GM12878 (cell line): ENCODE results near the gene JMJD4. TPM values are rescaled to one million over a fixed set of nuclear protein-coding genes. Genes with fewer than 3 reads are reported as not detected.

Source experiments
- ATAC-seq: fragments of 200-7000 bp; cut with Tn5 transposase; 3 replicates; pipeline ENCODE4 v1.9.1; 2020; ENCODE audit warnings: mild to moderate bottlenecking, moderate library complexity
- BruUV-seq: library from RNA; stranded (reverse); fragments of 400-500 nt; replicated peaks from 2 replicates; lab custom pipeline; 2021; lab: Mats Ljungman, UMichigan
- CTCF ChIA-PET: fragments of 300-600 bp; sonication (Branson Sonifier 250); formaldehyde crosslinking; extraction: SDS; loops from one replicate; lab custom pipeline; 2021; ENCODE audit warnings: inconsistent platforms; lab: Yijun Ruan, JAX
- POLR2A ChIA-PET: fragments of 350-600 bp; formaldehyde crosslinking; extraction: SDS; loops from one replicate; lab custom pipeline; 2021; ENCODE audit warnings: inconsistent platforms; lab: Charles Lee
- RAD21 ChIA-PET: fragments of 300-600 bp; sonication (Branson Sonifier 250); formaldehyde crosslinking; loops from one replicate; lab custom pipeline; 2023; ENCODE audit warnings: antibody characterized with exemption; ENCODE audit not compliant: unreplicated experiment; lab: Charles Lee
- SMC1A ChIA-PET: fragments of 300-600 bp; sonication (Branson Sonifier 250); formaldehyde crosslinking; loops from one replicate; lab custom pipeline; 2023; ENCODE audit not compliant: unreplicated experiment, uncharacterized antibody; lab: Charles Lee
- DNase-seq: peaks from one replicate; pipeline ENCODE4 v3.0.0-alpha.2; 2011; ENCODE audit warnings: low read depth, low spot score
- FAIRE-seq: peaks from 3 replicates; lab custom pipeline; 2011; peaks lifted over from hg19 to GRCh38; lab: Jason Lieb, UNC
- H2AFZ ChIP-seq: 2 replicates; pipeline ENCODE4 v1.6.0; 2011; ENCODE audit warnings: low read depth, low read length, control low read depth; ENCODE audit not compliant: control insufficient read depth
- H3K27ac ChIP-seq: 2 replicates; pipeline ENCODE4 v1.5.1; 2011; ENCODE audit warnings: control low read depth; ENCODE audit not compliant: control insufficient read depth, insufficient read depth
- H3K27me3 ChIP-seq, 2 experiments: replicated peaks in 1 of 2; 2 replicates each; pipeline versions ENCODE4 v1.6.0 to v1.6.1; 2011; ENCODE audit warnings: low read length in 1 of 2; ENCODE audit not compliant: control insufficient read depth in 2 of 2, insufficient read depth in 2 of 2
- H3K36me3 ChIP-seq, 2 experiments: 2 replicates each; pipeline ENCODE4 v1.5.1; 2011; ENCODE audit warnings: low read length in 1 of 2; ENCODE audit not compliant: control insufficient read depth in 2 of 2, insufficient read depth in 2 of 2
- H3K4me1 ChIP-seq: 2 replicates; pipeline ENCODE4 v1.6.1; 2011; ENCODE audit warnings: mild to moderate bottlenecking, low read length, moderate library complexity, mixed read lengths; ENCODE audit not compliant: control insufficient read depth, insufficient read depth
- H3K4me2 ChIP-seq: 2 replicates; pipeline ENCODE4 v1.6.0; 2011; ENCODE audit warnings: control low read depth; ENCODE audit not compliant: control insufficient read depth, insufficient read depth
- H3K4me3 ChIP-seq: fragments of 200-600 bp; sonication (generic); 2 replicates; pipeline ENCODE4 v1.5.1; 2016
- H3K79me2 ChIP-seq: 2 replicates; pipeline ENCODE4 v1.6.0; 2011; ENCODE audit warnings: low read length; ENCODE audit not compliant: control insufficient read depth, insufficient read depth
- H3K9ac ChIP-seq: 2 replicates; pipeline ENCODE4 v1.8.0; 2011; ENCODE audit warnings: low read length, control low read depth, mixed read lengths; ENCODE audit not compliant: control insufficient read depth, insufficient read depth
- H3K9me3 ChIP-seq: replicated peaks from 3 replicates; pipeline ENCODE4 v1.5.1; 2011; ENCODE audit warnings: mild to moderate bottlenecking, low read length; ENCODE audit not compliant: control insufficient read depth, insufficient read depth
- H4K20me1 ChIP-seq: 2 replicates; pipeline ENCODE4 v1.6.0; 2011; ENCODE audit not compliant: control insufficient read depth, insufficient read depth
- NBN ChIP-seq: fragments of 450-650 bp; IDR thresholded peaks from 2 replicates; pipeline ENCODE4 v1.6.1; 2016
- POLR2AphosphoS2 ChIP-seq: IDR thresholded peaks from 2 replicates; pipeline ENCODE4 v1.6.1; 2011; ENCODE audit warnings: low read depth, mild to moderate bottlenecking, low read length, improper control_type of control experiment, moderate library complexity
- RAD21 ChIP-seq: IDR thresholded peaks from 2 replicates; pipeline ENCODE4 v1.6.1; 2011; ENCODE audit warnings: mild to moderate bottlenecking, low read depth, low read length, moderate library complexity; ENCODE audit not compliant: insufficient read depth
- RB1 ChIP-seq: fragments of 450-650 bp; formaldehyde crosslinking; IDR thresholded peaks from 2 replicates; pipeline ENCODE4 v1.6.1; 2017; ENCODE audit warnings: mild to moderate bottlenecking, borderline replicate concordance
- SUPT20H ChIP-seq: IDR thresholded peaks from 2 replicates; pipeline ENCODE4 v1.6.1; 2011; ENCODE audit warnings: low read depth, mild to moderate bottlenecking, low read length, moderate library complexity, borderline replicate concordance; ENCODE audit not compliant: control insufficient read depth
- WGBS: methylation state at CpG from one replicate; pipeline ENCODE4 v1.1.6; 2016; ENCODE audit warnings: low lambda C conversion rate; ENCODE audit not compliant: insufficient replicate concordance, insufficient coverage; ENCODE audit errors: missing lambda C conversion rate; 5-methylcytosine and 5-hydroxymethylcytosine counted together
- in situ Hi-C: fragments of 300-500 bp; cut with MboI; formaldehyde crosslinking; loops from 9 replicates; pipeline ENCODE4 v1.14.3; 2018; ENCODE audit warnings: mixed read lengths
- intact Hi-C: fragments of 100-400 bp; cut with micrococcal nuclease; formaldehyde crosslinking; loops from one replicate; pipeline ENCODE4 v1.14.2; 2022; ENCODE audit not compliant: unreplicated experiment
- polyA plus RNA-seq, 11 experiments: library from polyadenylated mRNA; depleted of rRNA in 4 of 11; unstranded in 6 of 11; stranded (reverse) in 5 of 11; fragments of >200 nt; fragmentation: Nextera tagmentation in 4 of 11; fragmentation: Illumina TruSeq in 1 of 11; extraction: Ambion mirVana in 4 of 11; extraction: Trizol in 1 of 11; gene quantifications; 1 replicate in 1 of 11; 2 replicates in 10 of 11; pipeline versions ENCODE4 v1.2.1 to v1.2.3, GENCODE V29; 2011 to 2016; ENCODE audit warnings: inconsistent platforms in 2 of 11, missing spikeins in 2 of 11, low read depth in 1 of 11
- total RNA-seq, 4 experiments: library from RNA; depleted of rRNA in 3 of 4; stranded (reverse); fragments of >200 nt in 3 of 4; fragmentation: Illumina TruSeq in 1 of 4; extraction: Trizol in 1 of 4; gene quantifications; 2 replicates each; pipeline versions ENCODE4 v1.2.1 to v1.2.3, GENCODE V29; 2013 to 2021
- TF ChIP-seq, protein P1 (sequence below): fragments of 450-650 bp; IDR thresholded peaks from 2 replicates; pipeline ENCODE4 v1.6.1; 2017; ENCODE audit warnings: mild to moderate bottlenecking

JMJD4 gene
- total and polyA plus RNA-seq, 10 of the 15 experiments (the other 5 are each of a cell fraction or from before 2014, with no cell fraction given) = 0.89 to 38.3 (median 18.4) TPM

GRCh38 chr1:227764019-227764391 is 28.9 kb upstream of the JMJD4 start:
- DNase-seq = no peak
- TF ChIP-seq, protein P1, sequence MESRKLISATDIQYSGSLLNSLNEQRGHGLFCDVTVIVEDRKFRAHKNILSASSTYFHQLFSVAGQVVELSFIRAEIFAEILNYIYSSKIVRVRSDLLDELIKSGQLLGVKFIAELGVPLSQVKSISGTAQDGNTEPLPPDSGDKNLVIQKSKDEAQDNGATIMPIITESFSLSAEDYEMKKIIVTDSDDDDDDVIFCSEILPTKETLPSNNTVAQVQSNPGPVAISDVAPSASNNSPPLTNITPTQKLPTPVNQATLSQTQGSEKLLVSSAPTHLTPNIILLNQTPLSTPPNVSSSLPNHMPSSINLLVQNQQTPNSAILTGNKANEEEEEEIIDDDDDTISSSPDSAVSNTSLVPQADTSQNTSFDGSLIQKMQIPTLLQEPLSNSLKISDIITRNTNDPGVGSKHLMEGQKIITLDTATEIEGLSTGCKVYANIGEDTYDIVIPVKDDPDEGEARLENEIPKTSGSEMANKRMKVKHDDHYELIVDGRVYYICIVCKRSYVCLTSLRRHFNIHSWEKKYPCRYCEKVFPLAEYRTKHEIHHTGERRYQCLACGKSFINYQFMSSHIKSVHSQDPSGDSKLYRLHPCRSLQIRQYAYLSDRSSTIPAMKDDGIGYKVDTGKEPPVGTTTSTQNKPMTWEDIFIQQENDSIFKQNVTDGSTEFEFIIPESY = no peak
- TF ChIP-seq NBN (no peak), POLR2AphosphoS2 (no peak), SUPT20H (no peak), RB1 (no peak), RAD21 (no peak)
- BruUV-seq = no TSS peak
- ChIA-PET RAD21 (no interaction called here), SMC1A (no interaction called here), CTCF (interaction anchor here (1.1 to 1.3 kb wide), 3 partner anchors 192 to 282 kb away, joined by 3 read pairs; no protein-coding TSS in a partner anchor), POLR2A (interaction anchor here (1.1 kb wide), 1 partner anchor 24 kb away, joined by 4 read pairs; no protein-coding TSS in a partner anchor)
- Histone ChIP-seq H3K4me1 (peaks cover 25% of the 10 kb centered on the region), H4K20me1 (no peaks in the 10 kb centered on the region; the same call in 1 of the 2 replicates), H3K9me3 (peaks cover 7% of the 10 kb centered on the region; the same call in 2 of the 3 replicates), H2AFZ (no peak overlapping the region), H3K79me2 (no peaks in the 10 kb centered on the region; the same call in none of the 2 replicates), H3K4me3 (no peak overlapping the region), H3K27ac (no peak overlapping the region), H3K27me3 (no peaks in the 10 kb centered on the region), H3K36me3 (peaks cover 34 to 39% of the 10 kb centered on the region in 2 experiments), H3K9ac (no peak overlapping the region), H3K4me2 (no peak overlapping the region)
- WGBS = 93% methylated on average over 7 of the region's 7 CpGs
- intact Hi-C loops (loop anchor here (5.0 to 10.0 kb wide), 2 partner anchors 188 to 311 kb away; no protein-coding TSS in a partner anchor), in situ Hi-C loops (loop anchor here (5.0 kb wide), 1 partner anchor 188 kb away; no protein-coding TSS in a partner anchor)
- ATAC-seq = no peak
- FAIRE-seq = no peak
